Measurements from ENCODE around the gene MRPL49. TPM values are rescaled to one million over a fixed set of nuclear protein-coding genes. Genes with fewer than 3 reads are reported as not detected.

MRPL49 gene
- polyA plus RNA-seq, 3 donors, result 58.6 to 62.2 (median 59.5) TPM

- DNase-seq (ENCODE audit: low read depth in 3 of 3, low spot score in 2 of 3), result no peak
Measured at GRCh38 chr11:65102142-65103095, 19.7 kb upstream of the MRPL49 start.

GRCh38 chr11:65103476-65103875 lies 18.6 kb upstream of the MRPL49 start:
- no peak for DNase-seq (ENCODE audit: low read depth in 3 of 3, low spot score in 2 of 3)

- no peak for DNase-seq (ENCODE audit: low read depth in 3 of 3, low spot score in 2 of 3)
Measured at GRCh38 chr11:65104628-65105027, 17.5 kb upstream of the MRPL49 start.

GRCh38 chr11:65107078-65107477 lies 15.0 kb upstream of the MRPL49 start:
- DNase-seq (ENCODE audit: low read depth in 3 of 3, low spot score in 2 of 3), result no peak

GRCh38 chr11:65107751-65108468 lies 14.2 kb upstream of the MRPL49 start:
- DNase-seq (ENCODE audit: low read depth in 3 of 3, low spot score in 2 of 3), result no peak

- DNase-seq (ENCODE audit: low read depth in 3 of 3, low spot score in 2 of 3), result no peak
Measured at GRCh38 chr11:65108469-65109123, 13.5 kb upstream of the MRPL49 start.

GRCh38 chr11:65109231-65110198 lies 12.6 kb upstream of the MRPL49 start:
- DNase-seq (ENCODE audit: low read depth in 3 of 3, low spot score in 2 of 3), result no peak

GRCh38 chr11:65110354-65110861 lies 11.7 kb upstream of the MRPL49 start:
- DNase-seq (ENCODE audit: low read depth in 3 of 3, low spot score in 2 of 3), result peak in 1 of 3 donors; percentile 63

- no peak for DNase-seq (ENCODE audit: low read depth in 3 of 3, low spot score in 2 of 3)
Measured at GRCh38 chr11:65111159-65111743, 10.9 kb upstream of the MRPL49 start.

- peak in 2 of 3 donors; percentile 83 to 91 for DNase-seq (ENCODE audit: low read depth in 3 of 3, low spot score in 2 of 3)
Measured at GRCh38 chr11:65111744-65112545, 10.2 kb upstream of the MRPL49 start, which contains the start of gene TM7SF2. TM7SF2 (plus strand) TSS chr11:65111872; CDS start chr11:65112016, 144 bp downstream.

- no peak for DNase-seq (ENCODE audit: low read depth in 3 of 3, low spot score in 2 of 3)
Measured at GRCh38 chr11:65112546-65113360, 9.4 kb upstream of the MRPL49 start.

- DNase-seq (ENCODE audit: low read depth in 3 of 3, low spot score in 2 of 3), result no peak
Measured at GRCh38 chr11:65113361-65113756, 8.8 kb upstream of the MRPL49 start.

- no peak for DNase-seq (ENCODE audit: low read depth in 3 of 3, low spot score in 2 of 3)
Measured at GRCh38 chr11:65113839-65114238, 8.3 kb upstream of the MRPL49 start.

GRCh38 chr11:65114538-65115171 lies 7.5 kb upstream of the MRPL49 start:
- no peak for DNase-seq (ENCODE audit: low read depth in 3 of 3, low spot score in 2 of 3)

GRCh38 chr11:65115361-65116082 lies 6.6 kb upstream of the MRPL49 start:
- DNase-seq (ENCODE audit: low read depth in 3 of 3, low spot score in 2 of 3), result no peak

GRCh38 chr11:65116370-65117205 lies 5.5 kb upstream of the MRPL49 start:
- no peak for DNase-seq (ENCODE audit: low read depth in 3 of 3, low spot score in 2 of 3)
